HG02973 (cell line): ENCODE results near the gene B3GALT6.

Experiments
- ATAC-seq: cut with Tn5 transposase; IDR thresholded peaks from one replicate; pipeline ENCODE4 v1.9.1; 2021; ENCODE audit warnings: moderate library complexity; ENCODE audit not compliant: unreplicated experiment

B3GALT6 gene

GRCh38 chr1:1230656-1231399 is 1.2 kb upstream of the B3GALT6 start:
- no peak for ATAC-seq

- ATAC-seq = peak; percentile 78
Observed at GRCh38 chr1:1231400-1232207, 433 bp upstream of the B3GALT6 start, which contains the start of gene SDF4. TSS of gene SDF4 (minus strand) at chr1:1232001. CDS start at chr1:1228772, 3,229 bp downstream.

- no peak for ATAC-seq
Observed at GRCh38 chr1:1232796-1233566, 944 bp downstream of the B3GALT6 start.

GRCh38 chr1:1233567-1233892 is 1.5 kb downstream of the B3GALT6 start:
- ATAC-seq = no peak

GRCh38 chr1:1234180-1234808 is 2.3 kb downstream of the B3GALT6 start:
- no peak for ATAC-seq

GRCh38 chr1:1235016-1235744 is 3.1 kb downstream of the B3GALT6 start:
- no peak for ATAC-seq

GRCh38 chr1:1236176-1236763 is 4.2 kb downstream of the B3GALT6 start:
- no peak for ATAC-seq

- no peak for ATAC-seq
Observed at GRCh38 chr1:1236945-1237873, 5.2 kb downstream of the B3GALT6 start.

- no peak for ATAC-seq
Observed at GRCh38 chr1:1237874-1238701, 6.1 kb downstream of the B3GALT6 start.

GRCh38 chr1:1238702-1239178 is 6.7 kb downstream of the B3GALT6 start:
- no peak for ATAC-seq

- ATAC-seq = no peak
Observed at GRCh38 chr1:1239227-1239613, 7.2 kb downstream of the B3GALT6 start.

GRCh38 chr1:1239614-1240347 is 7.7 kb downstream of the B3GALT6 start:
- no peak for ATAC-seq

GRCh38 chr1:1240348-1240732 is 8.3 kb downstream of the B3GALT6 start:
- ATAC-seq = no peak

- ATAC-seq = no peak
Observed at GRCh38 chr1:1240822-1241587, 9.0 kb downstream of the B3GALT6 start.

GRCh38 chr1:1241588-1242219 is 9.7 kb downstream of the B3GALT6 start:
- no peak for ATAC-seq
